ENCODE data around the gene ADD2. TPM values are rescaled to one million over a fixed set of nuclear protein-coding genes. Genes with fewer than 3 reads are reported as not detected.

Gene ADD2
- total and polyA plus RNA-seq, 2 experiments from 2014 or later: 34.6 to 223 TPM

GRCh38 chr2:70718736-70719135 lies 49.3 kb downstream of the ADD2 start:
- H3K4me1 Mint-ChIP-seq: peaks cover 91% of the 10 kb centered on the region
- ATAC-seq (no peak), DNase-seq (ENCODE audit: low spot score) (no peak)
- H3K27ac ChIP-seq (ENCODE audit: low read depth): no peak overlapping the region
- H2AFZ ChIP-seq: no peak overlapping the region
- H3K27ac Mint-ChIP-seq: no peak overlapping the region
- no peaks in the 10 kb centered on the region for H3K27me3 ChIP-seq (ENCODE audit: insufficient read depth)
- no peak overlapping the region for H3K4me3 ChIP-seq
- no peaks in the 10 kb centered on the region; the same call in 1 of the 2 replicates for H3F3A ChIP-seq (replicated peaks; ENCODE audit: low read depth)
- H3K4me3 Mint-ChIP-seq: no peak overlapping the region
- no peaks in the 10 kb centered on the region; the same call in 2 of the 3 replicates for H3K36me3 Mint-ChIP-seq (ENCODE audit: low read depth)
- peaks cover 99% of the 10 kb centered on the region for H3K79me2 ChIP-seq (replicated peaks; ENCODE audit: insufficient read depth)
- no peaks in the 10 kb centered on the region; the same call in 1 of the 2 replicates for H3K9me2 ChIP-seq (ENCODE audit: insufficient read depth)
- H3K4me1 ChIP-seq (ENCODE audit: insufficient read depth): peaks cover 43% of the 10 kb centered on the region
- H3K36me3 ChIP-seq (ENCODE audit: insufficient read depth): no peaks in the 10 kb centered on the region
- peaks cover 84% of the 10 kb centered on the region for H4K20me1 ChIP-seq (replicated peaks; ENCODE audit: insufficient read depth)
- H3K4me2 ChIP-seq: no peak overlapping the region
- H3K9me3 Mint-ChIP-seq: no peaks in the 10 kb centered on the region
- TF ChIP-seq ZNF331 (CRISPR knock-in tag; IDR thresholded peaks at IDR 0.05; ENCODE audit: low read depth): no peak
- TF ChIP-seq REST (IDR thresholded peaks at IDR 0.05; ENCODE audit: unreplicated experiment): no peak
- no peak for TF ChIP-seq POLR2AphosphoS5 (IDR thresholded peaks at IDR 0.05; ENCODE audit: low read depth)
- no peak for TF ChIP-seq CREB1 (CRISPR knock-in tag; IDR thresholded peaks at IDR 0.05; ENCODE audit: low read depth)
- TF ChIP-seq ETS1 (IDR thresholded peaks at IDR 0.05): no peak
- TF ChIP-seq NANOG (IDR thresholded peaks at IDR 0.05; ENCODE audit: borderline replicate concordance): no peak
- no peak for TF ChIP-seq STAT1 (IDR thresholded peaks at IDR 0.05; ENCODE audit: unreplicated experiment)
- TF ChIP-seq ZNF462 (CRISPR knock-in tag; IDR thresholded peaks at IDR 0.05): no peak
- H3K27me3 Mint-ChIP-seq (ENCODE audit: insufficient read depth, low read depth, poor library complexity): peaks cover 16% of the 10 kb centered on the region

All from GM23338 (cell line).